Renal cortex interstitium (tissue), 11 donors: Measurements from ENCODE around the gene AUTS2. TPM values are rescaled to one million over a fixed set of nuclear protein-coding genes. Genes with fewer than 3 reads are reported as not detected.

Experiments
- DNase-seq, 11 donors: peaks; one replicate each; pipeline ENCODE4 v3.0.0-alpha.2; 2013; ENCODE audit warnings: low read depth in 9 of 11, low spot score in 4 of 11; ENCODE audit errors: extremely low read depth in 1 of 11
- polyA plus RNA-seq, 3 donors: library from polyadenylated mRNA; unstranded; fragments of 120-200 nt; gene quantifications; one replicate each; pipeline ENCODE4 v1.2.1, GENCODE V29; 2013; ENCODE audit not compliant: insufficient read length in 3 of 3

The AUTS2 gene
- polyA plus RNA-seq, 3 donors: 78.0 to 102 (median 90.7) TPM

GRCh38 chr7:70294211-70294911 lies 696.1 kb downstream of the AUTS2 start:
- no peak for DNase-seq

- DNase-seq: no peak
Observed at GRCh38 chr7:70298780-70299471, 700.7 kb downstream of the AUTS2 start.

- DNase-seq: no peak
Observed at GRCh38 chr7:70299472-70299807, 701.2 kb downstream of the AUTS2 start.

- no peak for DNase-seq
Observed at GRCh38 chr7:70301673-70302185, 703.5 kb downstream of the AUTS2 start.

GRCh38 chr7:70303309-70303708 lies 705.0 kb downstream of the AUTS2 start:
- no peak for DNase-seq

GRCh38 chr7:70303780-70304179 lies 705.5 kb downstream of the AUTS2 start:
- DNase-seq: no peak

GRCh38 chr7:70306173-70306572 lies 707.9 kb downstream of the AUTS2 start:
- no peak for DNase-seq

GRCh38 chr7:70307544-70308106 lies 709.4 kb downstream of the AUTS2 start:
- DNase-seq: no peak

- DNase-seq: no peak
Observed at GRCh38 chr7:70312336-70312735, 714.1 kb downstream of the AUTS2 start.

- DNase-seq: peak in 9 of 11 donors; percentile 15 to 63 (median 24)
Observed at GRCh38 chr7:70313271-70313670, 715.0 kb downstream of the AUTS2 start.

GRCh38 chr7:70313687-70314086 lies 715.4 kb downstream of the AUTS2 start:
- DNase-seq: no peak

- no peak for DNase-seq
Observed at GRCh38 chr7:70314221-70314620, 715.9 kb downstream of the AUTS2 start.

GRCh38 chr7:70316745-70317144 lies 718.5 kb downstream of the AUTS2 start:
- no peak for DNase-seq

- no peak for DNase-seq
Observed at GRCh38 chr7:70317356-70317755, 719.1 kb downstream of the AUTS2 start.

GRCh38 chr7:70318511-70318910 lies 720.2 kb downstream of the AUTS2 start:
- no peak for DNase-seq

- no peak for DNase-seq
Observed at GRCh38 chr7:70319057-70319456, 720.8 kb downstream of the AUTS2 start.

- DNase-seq: no peak
Observed at GRCh38 chr7:70321016-70321590, 722.8 kb downstream of the AUTS2 start.

GRCh38 chr7:70322856-70323255 lies 724.6 kb downstream of the AUTS2 start:
- DNase-seq: no peak

GRCh38 chr7:70325509-70326101 lies 727.3 kb downstream of the AUTS2 start:
- DNase-seq: no peak

- DNase-seq: no peak
Observed at GRCh38 chr7:70334295-70334694, 736.0 kb downstream of the AUTS2 start.
